Left forelimb (tissue), 1 donor: ENCODE results near the gene OR1L1.

Source experiments
- DNase-seq: peaks from one replicate; pipeline ENCODE4 v3.0.0-alpha.2; 2018; ENCODE audit warnings: low spot score

OR1L1 gene, protein sequence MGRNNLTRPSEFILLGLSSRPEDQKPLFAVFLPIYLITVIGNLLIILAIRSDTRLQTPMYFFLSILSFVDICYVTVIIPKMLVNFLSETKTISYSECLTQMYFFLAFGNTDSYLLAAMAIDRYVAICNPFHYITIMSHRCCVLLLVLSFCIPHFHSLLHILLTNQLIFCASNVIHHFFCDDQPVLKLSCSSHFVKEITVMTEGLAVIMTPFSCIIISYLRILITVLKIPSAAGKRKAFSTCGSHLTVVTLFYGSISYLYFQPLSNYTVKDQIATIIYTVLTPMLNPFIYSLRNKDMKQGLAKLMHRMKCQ

GRCh38 chr9:122661416-122661815 is at the start of gene OR1L1:
OR1L1 (plus strand) TSS chr9:122661716; CDS start chr9:122661716, 0 bp downstream.
- DNase-seq, result no peak

DNA sequence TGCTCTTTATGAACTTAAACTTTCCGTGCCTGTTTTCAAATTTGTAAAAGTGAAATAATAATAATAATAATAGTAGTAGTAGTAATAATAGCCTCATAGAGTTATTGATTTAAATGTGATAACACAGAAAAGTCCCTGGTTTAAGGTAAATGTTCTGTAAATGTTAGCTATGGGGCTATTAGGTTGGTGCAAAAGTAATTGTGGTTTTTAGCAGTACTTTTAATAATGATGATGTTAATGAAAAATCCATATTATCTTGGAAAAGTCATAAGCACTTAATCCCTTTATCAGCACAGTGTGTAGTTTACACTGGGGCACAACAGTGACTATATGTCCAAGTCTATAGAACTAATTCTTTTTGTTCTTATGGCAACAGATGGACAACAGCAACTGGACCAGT is 47.2 kb upstream of the OR1L1 start, which contains the start of gene OR1Q1:
OR1Q1 (plus strand) TSS at position 377 of the 400 bp plus-strand sequence; CDS start at position 377, 0 bp downstream.
- DNase-seq, result no peak

DNA sequence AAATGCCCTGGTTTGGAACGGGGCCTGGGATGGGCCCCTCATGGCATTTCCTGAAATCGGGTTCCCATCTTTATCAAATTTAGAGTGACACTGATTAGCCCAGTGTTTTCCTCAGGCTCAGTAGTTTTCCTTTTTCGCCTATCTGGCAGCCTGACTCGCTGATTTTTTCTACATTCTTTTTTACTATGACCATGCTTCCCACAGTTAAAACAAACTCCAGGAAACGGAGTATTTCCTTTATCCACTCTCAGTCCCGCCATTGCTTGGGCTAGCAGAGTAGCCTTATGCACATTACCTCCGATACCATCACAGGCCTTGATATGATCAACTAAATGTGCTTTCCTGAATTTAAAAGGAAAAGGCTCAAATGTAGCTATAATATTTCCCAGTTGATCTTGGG is 41.5 kb upstream of the OR1L1 start:
- DNase-seq, result no peak

- DNase-seq, result no peak
Observed at GRCh38 chr9:122642226-122642625, 19.3 kb upstream of the OR1L1 start.

GRCh38 chr9:122656378-122656777 is 5.1 kb upstream of the OR1L1 start:
- no peak for DNase-seq

- no peak for DNase-seq
Observed at GRCh38 chr9:122657527-122657926, 4.0 kb upstream of the OR1L1 start, which contains the start of gene OR1B1. OR1B1 (minus strand) TSS chr9:122657627.

DNA sequence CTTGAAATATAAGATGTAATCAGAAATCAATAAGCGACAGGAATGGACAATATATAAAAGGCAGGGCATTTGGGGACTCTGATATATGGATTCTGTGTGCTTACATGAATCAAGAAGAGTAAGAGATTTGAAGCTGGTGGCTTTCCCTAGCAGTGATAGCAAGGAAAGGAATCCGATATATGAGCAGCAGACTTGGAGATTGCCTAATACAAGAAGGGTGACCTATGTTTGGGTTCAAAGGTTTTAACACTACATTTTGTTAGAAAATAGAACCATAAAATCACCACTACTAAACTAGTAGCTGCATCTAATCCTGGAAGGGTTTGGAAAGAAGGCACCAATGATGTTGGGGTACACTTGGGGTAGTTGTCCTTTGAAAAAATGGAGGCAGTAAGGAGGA is 11.0 kb downstream of the OR1L1 start:
- no peak for DNase-seq

DNA sequence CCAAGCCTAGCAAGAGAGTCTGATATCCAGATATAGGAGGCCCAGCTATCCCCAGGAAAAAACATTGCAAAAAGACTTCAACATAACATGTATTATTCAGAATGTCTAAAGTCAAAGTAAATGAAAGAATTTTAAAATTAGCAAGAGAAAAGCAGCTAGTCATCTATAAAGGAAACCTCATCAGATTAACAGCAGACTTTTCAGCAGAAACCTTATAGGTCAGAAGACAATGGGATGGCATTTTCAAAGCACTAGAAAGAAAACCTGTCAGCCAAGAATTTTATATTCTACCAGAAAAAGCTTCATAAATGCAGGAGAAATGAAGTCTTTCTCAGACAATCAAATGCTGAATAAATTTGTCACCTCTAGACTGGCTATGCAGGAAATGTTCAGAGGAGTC is 23.3 kb downstream of the OR1L1 start:
- no peak for DNase-seq

GRCh38 chr9:122695696-122696095 is 34.2 kb downstream of the OR1L1 start:
- DNase-seq, result no peak
